KBM-7 (cell line): Measurements from ENCODE around the gene BCDIN3D.

Experiments used
- DNase-seq: peaks from one replicate; pipeline ENCODE4 v3.0.0-alpha.2; 2015
- in situ Hi-C: fragments of 300-500 bp; cut with MboI; formaldehyde crosslinking; loops from 2 replicates; pipeline ENCODE4 v1.14.3; 2020; ENCODE audit warnings: low sequenced_read_pairs, low pct_unique_long_range_greater_than_20kb, mixed read lengths

The BCDIN3D gene

DNA sequence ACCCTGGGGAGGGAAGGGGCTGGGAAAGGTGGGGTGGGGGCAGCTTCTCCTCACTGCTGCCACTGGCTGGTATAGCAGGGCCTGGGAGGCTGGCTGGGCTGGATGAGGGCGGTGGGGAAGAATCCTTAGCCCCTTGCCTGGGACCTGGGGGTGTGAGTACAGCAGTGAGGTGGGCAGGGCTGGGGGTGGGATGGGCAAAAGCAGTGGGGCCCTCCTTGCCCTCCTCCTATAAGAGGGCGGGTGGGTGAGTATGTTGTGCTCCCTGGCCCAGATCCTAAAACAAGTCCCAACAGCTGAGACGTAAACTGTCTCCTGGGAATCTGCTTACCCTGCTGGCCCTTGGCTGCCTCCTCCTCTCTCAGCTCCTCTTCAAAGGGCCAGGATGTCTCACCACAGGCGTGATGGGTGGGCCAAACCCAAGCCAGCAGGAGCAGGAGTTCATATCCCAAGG lies 16.9 kb downstream of the BCDIN3D start:
- in situ Hi-C loops, result no loop called here
- no peak for DNase-seq

DNA sequence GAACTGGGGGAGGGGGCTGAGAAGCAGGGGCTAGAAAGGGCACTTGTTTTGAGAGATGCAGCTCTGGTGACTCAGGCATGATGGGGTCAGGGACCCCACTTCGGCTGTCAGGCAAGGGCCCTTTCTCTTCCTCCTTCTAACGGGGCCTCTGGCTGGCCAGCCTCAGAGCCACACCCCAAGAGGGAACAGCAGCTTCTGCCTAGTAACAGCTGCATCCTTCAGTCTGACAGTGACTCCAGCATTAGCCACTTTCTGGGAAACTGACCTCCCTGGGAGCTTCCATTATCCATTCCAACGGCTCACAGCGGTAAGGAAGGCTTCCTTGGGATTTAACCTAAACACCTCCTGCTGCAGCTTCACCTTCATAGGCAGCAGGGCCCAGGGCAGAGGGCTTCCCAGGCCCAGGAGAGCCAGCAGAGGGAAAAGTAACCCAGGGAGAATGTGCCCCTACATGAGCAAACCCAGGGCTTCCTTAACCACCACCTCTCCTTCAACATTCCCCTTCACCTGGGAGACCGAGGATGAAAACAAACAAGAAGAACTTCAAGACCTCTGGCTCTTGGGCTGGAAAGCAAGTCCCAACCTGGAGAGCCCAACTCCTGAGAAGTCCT lies 17.4 kb downstream of the BCDIN3D start:
- in situ Hi-C loops, result no loop called here
- DNase-seq, result no peak

- DNase-seq, result peak; percentile 80
- in situ Hi-C loops, result no loop called here
Observed at GRCh38 chr12:49824895-49825294, 18.0 kb downstream of the BCDIN3D start.

DNA sequence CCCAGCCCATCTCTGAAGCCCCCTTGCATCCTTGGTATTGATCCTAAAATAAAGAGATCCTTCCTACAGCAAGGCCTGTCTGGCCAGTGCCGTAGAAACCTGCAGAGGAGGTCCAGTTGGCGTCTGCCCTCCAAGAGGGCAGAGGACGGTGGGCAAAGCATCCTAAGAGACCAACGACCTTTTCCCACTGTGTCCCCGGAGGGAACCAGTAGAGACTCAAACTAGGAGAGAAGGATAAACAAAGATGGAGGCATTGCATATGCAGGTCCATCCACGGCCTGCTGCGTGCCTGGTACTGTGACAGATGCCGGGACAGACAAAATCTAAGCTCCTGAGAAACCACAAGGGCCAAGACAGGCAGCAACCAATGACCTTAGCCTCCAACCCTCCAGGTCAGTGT lies 18.5 kb downstream of the BCDIN3D start:
- DNase-seq, result no peak
- in situ Hi-C loops, result no loop called here

- no peak for DNase-seq
- in situ Hi-C loops, result no loop called here
Observed at GRCh38 chr12:49823951-49824350, 19.0 kb downstream of the BCDIN3D start.

DNA sequence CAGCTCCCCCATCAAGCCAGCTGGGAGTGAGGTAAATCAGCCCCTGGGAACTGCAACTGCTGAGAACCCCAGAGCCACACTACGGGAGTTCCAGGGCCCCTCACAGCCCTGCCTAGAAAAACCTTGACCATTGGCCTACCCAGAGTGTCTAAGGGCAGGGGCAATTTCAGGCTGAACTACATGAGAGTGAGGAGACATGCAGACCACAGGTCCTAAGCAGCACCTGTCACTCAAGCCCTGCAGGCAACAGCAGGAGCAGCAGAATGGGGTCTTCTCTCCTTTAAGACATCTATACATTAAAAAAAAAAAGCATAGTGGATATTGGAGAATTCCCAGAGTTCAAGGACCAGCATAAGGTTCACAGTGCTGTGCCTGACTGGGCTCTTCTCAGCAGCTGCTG lies 19.6 kb downstream of the BCDIN3D start:
- in situ Hi-C loops, result no loop called here
- DNase-seq, result no peak

DNA sequence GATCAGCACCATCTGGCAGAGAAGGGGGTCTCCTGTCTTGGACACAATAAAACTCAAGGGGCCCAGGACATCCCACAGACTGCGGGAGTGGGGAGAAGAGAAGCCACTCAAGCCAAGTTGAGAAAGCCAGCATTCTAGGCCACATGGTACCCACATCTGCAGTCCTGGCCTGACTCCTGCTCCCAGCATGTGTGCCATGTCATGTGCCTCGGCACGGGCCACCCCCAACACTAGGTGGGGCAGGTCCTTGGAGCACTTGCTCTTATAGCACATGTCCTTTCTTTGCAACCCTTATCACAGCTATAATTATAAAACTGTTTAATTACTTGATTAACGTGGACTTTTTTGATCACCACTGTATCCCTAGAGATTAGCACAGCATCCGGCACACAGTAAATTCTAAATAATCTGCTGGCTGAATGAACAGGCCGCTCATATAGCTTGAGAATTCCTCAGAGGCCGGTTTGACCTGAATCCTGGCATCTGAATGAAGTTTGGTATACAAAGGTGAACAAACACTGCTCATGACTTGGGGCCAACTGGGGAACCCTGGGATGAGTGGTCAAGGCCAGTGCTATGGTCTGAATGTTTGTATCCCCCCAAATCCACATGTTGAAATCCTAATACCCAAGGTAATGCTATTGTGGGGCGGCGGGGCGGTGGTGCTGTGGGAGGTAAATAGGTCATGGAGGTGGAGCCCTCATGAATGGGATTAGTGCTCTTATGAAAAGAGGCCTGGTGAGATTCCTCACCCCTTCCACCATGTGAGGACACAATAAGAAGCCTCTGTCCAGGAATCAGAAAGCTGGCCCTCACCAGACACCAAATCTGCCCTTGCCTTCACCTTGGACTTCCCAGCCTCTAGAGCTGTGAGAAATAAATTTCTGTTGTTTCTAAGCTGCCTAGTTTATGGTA lies 21.3 kb downstream of the BCDIN3D start:
- in situ Hi-C loops, result no loop called here
- DNase-seq, result no peak

DNA sequence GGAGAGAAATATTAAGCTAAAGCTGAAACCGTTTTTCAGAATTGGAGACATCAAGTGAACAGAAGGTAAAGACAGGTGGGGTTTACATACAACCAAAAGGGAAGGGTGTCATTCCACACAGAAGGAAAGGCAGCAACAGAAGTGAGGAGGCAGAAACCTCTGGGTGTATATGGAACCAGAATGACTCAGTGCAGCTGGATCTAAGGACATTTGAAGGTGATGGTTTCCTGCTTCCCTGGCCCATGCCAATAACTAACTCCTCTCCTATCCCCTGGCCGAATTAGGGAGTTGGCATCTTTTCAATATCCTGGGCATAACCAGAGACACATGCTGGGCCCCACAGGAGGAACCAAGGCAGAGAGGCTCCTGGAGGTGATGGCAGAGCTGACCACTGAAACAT lies 23.1 kb downstream of the BCDIN3D start:
- in situ Hi-C loops, result no loop called here
- DNase-seq, result no peak

DNA sequence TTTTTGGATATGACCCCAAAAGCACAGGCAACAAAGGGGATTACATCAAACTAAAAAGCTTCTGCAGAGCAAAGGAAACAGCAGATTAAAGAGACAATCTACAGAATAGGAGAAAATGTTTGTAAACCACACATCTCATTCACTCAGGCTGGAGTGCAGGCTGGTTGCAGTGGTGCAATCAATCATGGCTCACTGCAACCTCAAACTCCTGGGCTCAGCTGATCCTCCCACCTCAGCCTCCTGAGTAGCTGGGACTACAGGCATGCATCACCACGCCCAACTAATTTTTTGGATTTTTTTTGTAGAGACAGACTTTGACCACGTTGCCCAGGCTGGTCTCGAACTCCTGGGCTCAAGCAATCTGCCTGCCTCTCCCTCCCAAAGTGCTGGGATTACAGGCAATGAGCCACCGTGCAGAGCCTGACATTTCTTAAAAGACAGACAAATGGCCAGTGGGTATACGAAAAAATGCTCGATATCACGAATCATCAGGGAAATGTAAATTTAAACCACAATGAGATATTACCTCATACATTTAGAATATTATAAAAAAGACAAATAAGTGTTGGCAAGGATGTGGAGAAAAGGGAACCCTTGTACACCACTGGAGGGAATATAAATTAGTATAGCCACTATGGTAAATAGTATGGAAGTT lies 24.5 kb downstream of the BCDIN3D start:
- in situ Hi-C loops, result no loop called here
- DNase-seq, result no peak

GRCh38 chr12:49813131-49813530 lies 29.8 kb downstream of the BCDIN3D start:
- in situ Hi-C loops, result no loop called here
- no peak for DNase-seq

GRCh38 chr12:49811961-49812401 lies 30.9 kb downstream of the BCDIN3D start:
- in situ Hi-C loops, result no loop called here
- DNase-seq, result peak; percentile 56

- no peak for DNase-seq
- in situ Hi-C loops, result no loop called here
Observed at GRCh38 chr12:49811136-49811535, 31.8 kb downstream of the BCDIN3D start.

DNA sequence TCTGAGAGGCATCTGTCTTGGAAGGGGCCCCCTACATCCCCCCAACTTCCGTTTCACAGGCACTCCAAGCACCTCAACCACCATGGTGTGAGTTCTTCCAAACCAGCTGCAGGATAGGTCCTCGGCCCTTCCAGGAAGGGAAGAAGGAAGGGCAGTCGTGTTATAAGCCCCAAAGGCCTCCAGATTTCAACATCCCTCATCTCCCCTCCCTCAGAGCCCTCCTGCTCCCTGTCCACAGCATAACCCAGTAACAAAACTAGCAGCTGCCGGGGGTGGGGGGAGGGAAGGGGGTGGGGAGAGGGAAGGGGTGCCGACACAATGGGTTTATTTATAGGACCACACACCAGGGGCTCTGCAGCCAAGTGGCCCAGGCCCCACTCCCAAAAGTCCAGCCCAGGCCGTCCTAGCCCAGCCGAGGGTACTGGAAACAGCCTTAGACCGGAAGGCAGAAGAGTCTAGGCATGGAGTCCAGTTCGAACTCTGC lies 33.0 kb downstream of the BCDIN3D start:
- DNase-seq, result no peak
- in situ Hi-C loops, result no loop called here

GRCh38 chr12:49809381-49809905 lies 33.5 kb downstream of the BCDIN3D start:
- in situ Hi-C loops, result no loop called here
- no peak for DNase-seq

GRCh38 chr12:49808686-49809380 lies 34.1 kb downstream of the BCDIN3D start:
- in situ Hi-C loops, result no loop called here
- DNase-seq, result no peak

GRCh38 chr12:49807991-49808580 lies 34.8 kb downstream of the BCDIN3D start:
- in situ Hi-C loops, result no loop called here
- DNase-seq, result no peak

DNA sequence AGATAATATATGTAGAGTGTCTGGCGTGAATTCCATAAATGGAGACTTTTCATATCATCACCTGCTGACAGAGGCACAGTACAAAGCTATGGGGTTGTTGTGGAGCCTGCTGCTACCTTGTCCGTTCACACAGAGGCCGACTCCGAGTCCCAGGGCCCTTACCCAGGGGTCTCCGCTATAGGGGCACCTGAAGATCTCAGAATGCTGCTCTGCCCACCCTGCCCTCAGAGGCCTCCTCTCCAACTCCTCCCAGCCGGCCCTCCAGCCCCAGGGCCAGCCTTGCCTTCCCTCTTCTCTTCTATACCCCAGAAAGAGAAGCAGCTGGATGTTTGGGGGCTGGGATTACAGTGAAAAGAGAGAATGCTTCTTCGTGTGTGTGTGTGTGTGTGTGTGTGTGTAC lies 36.0 kb downstream of the BCDIN3D start:
- DNase-seq, result no peak

DNA sequence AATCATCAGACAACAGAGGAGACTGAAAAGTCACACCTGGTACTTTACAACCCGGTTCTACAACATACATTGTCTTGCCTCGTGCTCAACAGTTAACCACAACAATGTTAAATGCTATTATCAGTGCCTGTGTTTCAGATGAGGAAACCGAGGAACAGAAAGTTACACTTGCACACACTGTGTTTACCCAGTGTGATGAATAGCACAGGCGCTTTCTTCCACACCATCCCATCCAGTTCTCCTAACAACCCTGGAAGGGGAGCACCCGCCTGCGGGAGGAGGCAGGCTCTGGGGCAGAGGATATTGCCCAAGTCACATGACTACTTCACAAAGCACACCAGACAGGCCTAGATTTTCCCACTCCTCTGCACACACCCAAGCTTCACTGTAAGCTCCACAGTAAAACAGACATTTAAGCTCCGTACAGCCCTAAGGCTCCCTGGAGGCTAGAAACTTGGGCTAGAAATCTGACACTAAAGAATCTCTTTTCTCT lies 36.5 kb downstream of the BCDIN3D start:
- in situ Hi-C loops, result no loop called here
- no peak for DNase-seq

More for the DNA sequence above, 36.0 kb downstream of the BCDIN3D start:
- in situ Hi-C loops, result no loop called here

GRCh38 chr12:49805409-49805808 lies 37.5 kb downstream of the BCDIN3D start:
- no peak for DNase-seq
- in situ Hi-C loops, result no loop called here
